Suprapubic skin (tissue), 4 donors: ENCODE data around the gene APC2.
"Not testable (repeated sequence)": the region's sequence is repeated elsewhere in the genome, so short reads cannot be mapped to it uniquely, and the experiment has no call there.

Source experiments
- EP300 ChIP-seq: sonication (generic); formaldehyde crosslinking; IDR thresholded peaks from one replicate; pipeline ENCODE4 v1.6.1; 2017; ENCODE audit warnings: antibody characterized with exemption
- POLR2A ChIP-seq, 2 donors: fragments of 450-650 bp; IDR thresholded peaks; one replicate each; pipeline ENCODE4 v1.6.1; 2017; ENCODE audit warnings: antibody characterized with exemption in 2 of 2, mild to moderate bottlenecking in 2 of 2, moderate library complexity in 2 of 2
- POLR2AphosphoS5 ChIP-seq, 3 donors: sonication (generic); formaldehyde crosslinking; IDR thresholded peaks; one replicate each; pipeline ENCODE4 v1.6.1; 2017; ENCODE audit warnings: antibody characterized with exemption in 3 of 3
- TF ChIP-seq, protein P1 (sequence below), 2 donors: fragments of 200-600 bp in 1 of 2; fragments of 450-650 bp in 1 of 2; sonication (generic) in 1 of 2; IDR thresholded peaks; one replicate each; pipeline ENCODE4 v1.5.1; 2016 to 2019; ENCODE audit warnings: antibody characterized with exemption in 2 of 2, mild to moderate bottlenecking in 1 of 2, moderate library complexity in 1 of 2

DNA sequence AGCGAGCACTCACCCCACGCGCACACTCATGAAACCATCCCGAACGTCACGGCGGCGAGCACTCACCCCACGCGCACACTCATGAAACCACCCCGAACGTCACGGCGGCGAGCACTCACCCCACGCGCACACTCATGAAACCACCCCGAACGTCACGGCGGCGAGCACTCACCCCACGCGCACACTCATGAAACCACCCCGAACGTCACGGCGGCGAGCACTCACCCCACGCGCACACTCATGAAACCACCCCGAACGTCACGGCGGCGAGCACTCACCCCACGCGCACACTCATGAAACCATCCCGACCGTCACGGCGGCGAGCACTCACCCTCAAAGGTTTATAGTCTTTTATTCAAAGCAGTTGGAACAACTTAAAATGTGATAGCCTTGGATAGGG, 29.8 kb upstream of the APC2 start:
- TF ChIP-seq, protein P1, sequence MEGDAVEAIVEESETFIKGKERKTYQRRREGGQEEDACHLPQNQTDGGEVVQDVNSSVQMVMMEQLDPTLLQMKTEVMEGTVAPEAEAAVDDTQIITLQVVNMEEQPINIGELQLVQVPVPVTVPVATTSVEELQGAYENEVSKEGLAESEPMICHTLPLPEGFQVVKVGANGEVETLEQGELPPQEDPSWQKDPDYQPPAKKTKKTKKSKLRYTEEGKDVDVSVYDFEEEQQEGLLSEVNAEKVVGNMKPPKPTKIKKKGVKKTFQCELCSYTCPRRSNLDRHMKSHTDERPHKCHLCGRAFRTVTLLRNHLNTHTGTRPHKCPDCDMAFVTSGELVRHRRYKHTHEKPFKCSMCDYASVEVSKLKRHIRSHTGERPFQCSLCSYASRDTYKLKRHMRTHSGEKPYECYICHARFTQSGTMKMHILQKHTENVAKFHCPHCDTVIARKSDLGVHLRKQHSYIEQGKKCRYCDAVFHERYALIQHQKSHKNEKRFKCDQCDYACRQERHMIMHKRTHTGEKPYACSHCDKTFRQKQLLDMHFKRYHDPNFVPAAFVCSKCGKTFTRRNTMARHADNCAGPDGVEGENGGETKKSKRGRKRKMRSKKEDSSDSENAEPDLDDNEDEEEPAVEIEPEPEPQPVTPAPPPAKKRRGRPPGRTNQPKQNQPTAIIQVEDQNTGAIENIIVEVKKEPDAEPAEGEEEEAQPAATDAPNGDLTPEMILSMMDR (IDR thresholded peaks at IDR 0.05) = not testable (repeated sequence)
- not testable (repeated sequence) for TF ChIP-seq POLR2AphosphoS5 (IDR thresholded peaks at IDR 0.05); EP300; POLR2A (IDR thresholded peaks at IDR 0.05)
